Epidermal melanocyte (primary cell): Measurements from ENCODE around the gene ARFIP1.

ENCODE experiments used
- DNase-seq: peaks from one replicate; pipeline ENCODE4 v3.0.0; 2011; ENCODE audit warnings: low spot score; ENCODE audit not compliant: insufficient read length

ARFIP1 gene

DNA sequence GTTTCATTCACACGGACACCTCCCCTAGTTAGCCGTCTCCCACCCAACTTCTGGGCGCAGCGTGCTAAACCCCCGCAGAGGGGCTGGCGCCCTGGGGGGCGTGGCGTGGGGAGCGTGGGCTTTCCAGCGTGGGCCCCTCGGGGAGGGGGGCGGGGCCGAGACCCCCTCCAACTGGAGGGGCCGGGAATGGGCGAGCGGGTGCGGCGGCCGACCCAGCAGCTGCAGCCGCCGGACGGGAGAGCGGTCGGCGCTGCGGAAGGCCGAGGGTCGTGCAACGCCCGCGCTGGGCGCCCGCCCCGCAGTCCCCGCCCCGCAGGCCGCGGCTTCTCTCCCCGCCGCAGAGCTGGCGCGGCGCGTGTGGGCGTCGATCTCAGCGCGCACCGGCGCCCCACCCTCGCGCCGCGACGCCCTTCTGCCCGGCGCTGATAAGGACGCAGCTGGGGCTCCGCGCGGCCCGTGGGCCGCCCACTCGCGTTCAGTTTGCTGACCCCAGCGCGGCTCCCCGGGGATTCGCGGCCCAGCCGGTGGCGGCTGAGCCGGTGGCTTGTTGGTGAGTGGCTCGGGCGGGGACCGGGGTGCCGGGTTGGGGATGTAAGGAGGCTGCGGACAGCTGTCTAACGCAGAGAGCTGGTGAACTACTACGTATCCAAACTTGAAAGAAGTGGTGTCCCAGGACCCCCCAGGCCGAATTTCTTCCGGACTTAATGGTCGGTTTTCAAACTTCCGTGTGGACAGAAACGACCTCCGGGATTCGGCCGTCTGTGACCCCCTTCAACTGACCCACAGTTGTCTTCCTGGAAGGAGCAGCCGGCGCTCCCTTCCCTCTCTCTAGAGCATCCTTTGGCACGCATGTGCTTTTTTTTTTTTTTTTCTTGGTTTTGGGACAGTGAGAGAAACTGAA, 157.8 kb downstream of the ARFIP1 start:
- no peak for DNase-seq

DNA sequence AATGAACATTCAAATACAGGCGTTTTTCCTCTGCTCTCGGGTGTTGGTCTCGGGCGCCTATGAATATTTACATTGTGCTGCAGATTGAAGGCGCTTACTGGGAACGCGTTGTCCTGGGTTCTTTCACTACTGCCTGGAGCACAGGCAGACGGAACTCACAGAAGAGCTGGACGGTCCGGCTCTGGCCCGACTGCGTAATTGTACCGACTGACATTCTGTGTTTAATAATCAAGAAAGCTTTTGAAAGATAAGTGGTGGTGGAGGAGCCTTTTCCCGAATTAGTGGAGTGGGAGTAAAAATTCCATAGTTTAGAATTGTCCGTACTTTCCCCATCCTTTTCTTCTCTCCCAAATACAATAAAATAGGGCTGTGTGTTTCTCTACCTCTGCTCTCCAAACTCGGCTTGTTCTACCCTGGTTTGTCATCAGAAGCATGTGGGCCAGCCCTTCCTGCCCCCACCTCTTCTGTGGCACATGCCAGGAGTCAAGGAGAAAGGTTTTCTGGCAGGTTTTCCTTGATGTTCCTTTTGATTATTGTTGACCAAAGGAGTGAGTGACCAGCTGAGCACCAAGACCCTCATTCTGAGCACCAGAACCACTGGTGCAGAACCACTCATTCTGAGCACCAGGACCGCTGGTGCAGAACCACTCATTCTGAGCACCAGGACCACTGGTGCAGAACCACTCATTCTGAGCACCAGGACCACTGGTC, 158.6 kb downstream of the ARFIP1 start:
- DNase-seq: no peak

DNA sequence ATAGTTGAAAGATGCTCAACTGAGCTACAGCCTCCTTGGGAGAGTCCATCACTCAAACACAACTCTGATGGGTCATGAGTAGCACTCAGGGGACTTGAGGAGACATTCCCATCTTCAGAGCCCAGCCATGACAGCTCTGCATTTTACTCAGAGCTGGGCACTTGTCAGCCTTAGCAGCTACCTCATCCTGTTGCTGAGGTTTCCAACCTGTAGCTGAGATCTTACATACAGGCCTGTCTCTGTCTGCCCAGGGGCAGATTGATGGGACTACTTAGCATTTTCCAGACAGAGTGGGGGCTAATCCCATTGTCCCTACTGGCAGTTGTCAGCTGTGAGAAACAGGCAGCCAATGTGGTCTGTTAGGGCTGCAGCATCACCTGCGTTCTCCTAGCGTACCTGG, 159.9 kb downstream of the ARFIP1 start:
- no peak for DNase-seq

DNA sequence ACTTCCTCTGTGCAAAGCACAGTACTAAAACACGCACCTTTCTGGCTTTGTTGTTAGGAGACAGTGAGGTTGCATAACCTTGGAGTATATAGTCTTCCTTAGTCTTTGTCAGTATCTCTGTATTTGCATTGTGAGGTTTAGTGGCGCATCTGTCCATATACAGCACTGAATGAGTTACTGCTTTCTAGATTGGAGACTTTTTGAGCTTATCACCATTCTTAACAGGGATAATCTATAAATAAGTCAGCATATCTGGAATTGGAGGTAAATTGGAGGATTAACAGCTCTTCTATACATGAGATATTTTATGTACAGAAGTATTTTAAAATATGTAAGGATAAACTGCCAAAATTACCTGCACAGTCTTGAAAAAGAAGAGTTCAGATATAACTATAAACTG, 160.7 kb downstream of the ARFIP1 start:
- no peak for DNase-seq

DNA sequence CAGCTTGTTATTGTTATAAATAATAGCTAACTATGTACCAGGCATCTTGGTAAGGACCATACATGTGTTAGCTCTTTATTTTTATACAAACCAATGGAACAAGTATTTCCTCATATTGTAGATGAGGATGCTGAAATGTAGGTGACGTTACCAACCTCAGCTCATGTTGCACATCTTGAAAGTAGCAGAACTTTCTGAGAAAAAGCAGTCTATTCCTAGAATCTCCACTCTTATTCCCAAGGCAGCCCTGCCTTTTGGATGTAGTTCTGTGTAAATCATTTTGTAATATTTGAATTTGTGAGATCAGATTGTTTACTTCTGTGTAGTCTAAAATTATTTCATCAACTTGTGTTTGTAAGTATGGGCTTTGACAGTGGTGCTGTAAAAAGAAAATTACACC, 161.7 kb downstream of the ARFIP1 start:
- no peak for DNase-seq

DNA sequence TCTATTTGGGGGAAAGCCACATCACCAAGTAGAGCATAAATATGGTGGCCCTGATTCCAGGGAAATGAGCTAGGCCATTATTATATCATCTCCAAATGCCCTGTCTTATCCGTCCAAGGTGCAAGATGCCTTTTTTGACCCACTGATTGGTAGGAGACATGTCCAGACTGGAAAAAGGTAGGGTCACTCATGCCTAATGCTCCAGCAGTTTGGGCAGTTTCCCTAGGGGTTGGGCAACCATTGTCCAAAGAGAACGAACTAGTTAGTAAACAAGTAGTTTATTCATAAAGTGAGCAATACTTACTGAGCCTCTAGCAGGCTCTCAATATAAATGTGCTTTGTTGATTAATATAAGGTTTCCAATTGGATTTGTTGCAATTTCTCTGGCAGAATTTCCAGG, 162.6 kb downstream of the ARFIP1 start:
- no peak for DNase-seq

DNA sequence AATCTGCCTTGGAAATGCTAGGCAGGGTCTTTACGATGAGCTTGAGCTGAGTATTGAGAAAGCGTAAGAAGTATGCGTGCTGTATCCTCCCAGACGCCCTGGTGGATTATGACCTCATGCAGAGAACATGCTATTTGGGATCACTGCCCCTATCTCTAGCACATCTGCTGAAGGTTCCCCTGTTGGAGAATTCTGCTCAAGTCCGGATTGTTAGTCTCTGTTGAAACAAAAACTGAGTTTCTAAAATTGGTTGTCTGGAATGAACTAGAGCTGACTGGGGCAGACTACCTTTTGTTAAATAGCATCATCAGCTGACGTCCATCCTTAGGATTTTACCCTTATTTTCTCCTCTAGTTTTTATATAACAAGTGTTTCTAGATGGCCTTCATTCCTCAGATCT, 163.9 kb downstream of the ARFIP1 start:
- DNase-seq: no peak

DNA sequence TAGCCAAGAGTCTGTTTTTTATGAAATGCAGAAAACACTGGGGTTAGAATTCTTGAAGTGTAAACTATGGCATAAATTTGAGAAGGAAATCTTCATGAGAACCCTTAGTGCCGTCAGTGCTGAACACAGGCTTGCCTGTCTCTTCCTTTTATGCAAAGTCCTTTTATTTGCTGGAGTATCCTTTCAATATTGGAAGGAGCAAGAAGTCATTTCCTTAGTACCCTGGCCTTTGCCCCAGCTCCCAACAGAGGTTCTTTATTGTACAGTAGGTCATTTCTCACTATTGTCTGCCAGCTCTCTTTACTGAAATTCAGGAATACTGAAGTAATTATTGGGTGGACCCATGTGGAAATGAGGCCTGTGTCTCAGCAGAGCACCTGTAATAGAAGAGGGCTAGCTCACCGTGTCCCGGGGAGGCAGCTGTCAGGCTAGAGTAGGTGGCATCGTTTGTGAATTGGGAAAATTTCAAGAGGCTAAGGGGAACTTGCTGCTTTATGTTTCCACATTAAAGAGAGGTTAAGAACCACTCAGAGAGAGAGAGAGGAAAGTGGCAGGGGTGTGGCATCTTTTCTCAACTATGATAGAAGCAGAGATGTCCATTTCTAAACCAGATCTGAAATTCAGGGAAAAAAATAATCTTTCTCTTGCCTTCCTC, 165.0 kb downstream of the ARFIP1 start:
- DNase-seq: no peak

DNA sequence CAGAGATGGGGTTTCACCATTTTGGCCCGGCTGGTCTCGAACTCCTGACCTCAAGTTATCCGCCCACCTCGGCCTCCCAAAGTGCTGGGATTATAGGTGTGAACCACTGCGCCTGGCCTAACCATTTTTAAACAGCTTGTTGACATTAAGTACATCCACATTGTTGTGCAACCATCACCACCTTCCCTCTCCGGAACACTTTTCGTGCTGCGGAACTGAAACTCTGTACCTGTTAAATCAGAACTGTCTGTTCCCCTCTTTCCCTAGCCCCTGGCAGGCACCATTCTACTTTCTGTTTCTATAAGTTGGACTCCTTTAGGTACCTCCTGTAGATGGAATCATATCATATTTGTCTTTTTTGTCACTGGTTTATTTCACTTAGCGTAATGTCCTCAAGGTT, 165.9 kb downstream of the ARFIP1 start:
- no peak for DNase-seq

DNA sequence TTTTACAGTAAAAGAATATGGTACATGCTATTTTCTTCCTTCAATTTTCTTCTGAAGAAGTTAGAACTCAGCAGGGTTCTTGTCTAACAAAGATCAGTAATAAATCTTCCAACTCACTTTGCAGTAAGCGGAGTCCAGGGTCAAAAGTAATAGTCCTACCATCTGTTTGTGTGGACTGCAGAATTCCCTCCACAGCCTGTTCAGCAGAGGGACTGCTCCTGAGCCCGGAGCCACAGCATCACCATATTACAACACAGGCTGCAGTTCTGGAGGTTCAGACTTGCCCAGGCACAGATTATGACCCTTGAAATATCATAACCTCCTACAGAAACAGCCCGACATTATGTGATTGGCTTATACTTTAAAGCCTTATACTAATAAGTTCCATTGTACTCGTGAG, 166.7 kb downstream of the ARFIP1 start:
- no peak for DNase-seq

DNA sequence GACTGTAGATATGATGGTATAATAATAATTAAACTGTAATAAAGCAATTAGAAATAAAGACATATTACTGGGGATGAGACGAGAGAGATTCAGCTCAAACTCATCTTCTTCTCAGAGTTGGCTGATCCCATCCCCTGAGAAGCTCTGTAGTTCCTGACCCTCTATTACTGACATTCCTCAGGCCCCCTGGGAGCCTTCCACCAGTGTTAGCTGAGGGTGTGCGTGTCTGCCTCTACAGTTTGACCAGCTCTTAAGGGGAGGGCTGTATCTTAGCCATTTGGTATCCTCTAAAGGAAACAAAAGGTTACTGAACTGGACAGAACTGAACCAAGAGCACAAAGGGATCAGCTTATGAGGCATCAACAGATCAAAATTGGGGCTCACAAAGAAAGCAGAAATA, 167.6 kb downstream of the ARFIP1 start:
- DNase-seq: no peak

DNA sequence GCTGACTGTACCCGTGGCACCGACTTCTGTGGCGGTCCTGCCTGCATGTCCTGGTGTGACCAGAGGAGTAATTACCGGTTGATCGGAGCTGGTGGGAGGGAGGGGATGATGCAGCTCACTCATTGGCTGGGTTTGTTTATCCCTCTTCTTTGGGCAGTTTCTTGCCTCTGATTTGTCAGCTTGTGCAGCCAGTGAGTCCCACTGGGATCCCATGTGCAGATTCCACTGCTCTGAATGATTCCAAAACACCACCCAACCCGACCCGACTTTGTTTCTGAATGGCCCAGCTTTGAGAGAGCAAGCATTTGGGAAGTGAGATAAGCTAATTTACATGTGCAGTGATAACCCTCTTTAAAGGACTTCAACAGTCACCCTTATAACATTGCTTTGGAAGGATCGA, 170.2 kb downstream of the ARFIP1 start:
- no peak for DNase-seq

DNA sequence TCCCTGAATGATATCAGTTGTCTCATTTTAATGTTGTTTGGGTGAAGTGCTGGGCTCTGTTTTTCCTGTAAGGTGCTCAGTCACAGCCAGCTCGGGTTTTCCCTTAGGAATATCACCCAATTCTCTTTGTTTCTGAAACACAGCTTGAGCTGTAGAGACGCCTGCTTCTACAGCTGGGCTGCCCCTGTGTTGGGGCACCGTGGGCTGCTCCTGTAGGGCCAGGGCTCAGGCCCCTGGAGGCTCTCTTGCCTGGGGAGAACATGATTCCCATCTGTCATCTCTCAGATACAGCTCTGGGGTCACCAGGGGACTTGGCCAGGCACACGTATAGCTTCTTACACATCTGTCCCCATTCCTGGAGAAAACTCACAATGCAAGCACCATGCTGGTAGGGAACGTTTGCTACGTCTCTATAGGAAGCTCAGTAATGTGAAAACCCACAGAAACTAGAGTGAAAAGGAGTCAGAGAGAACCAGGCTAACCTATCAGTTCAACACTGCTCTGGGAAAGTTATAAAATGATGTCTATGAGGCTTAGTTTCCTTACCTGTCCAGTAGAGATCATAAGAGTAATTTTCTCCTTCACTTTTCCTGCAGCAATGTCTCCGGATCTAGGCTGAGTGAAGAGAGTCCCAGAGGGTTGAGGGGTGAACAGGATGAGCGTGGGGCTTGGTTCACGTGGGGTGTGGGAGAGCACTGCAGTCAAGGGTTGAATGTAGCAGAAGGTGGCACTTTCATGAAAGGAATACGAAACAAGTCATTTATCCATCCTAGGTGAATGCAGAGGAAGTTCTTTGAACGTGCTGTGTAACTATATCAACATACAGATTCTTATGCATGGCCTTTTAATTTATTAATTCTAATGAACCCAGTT, 170.9 kb downstream of the ARFIP1 start:
- no peak for DNase-seq

DNA sequence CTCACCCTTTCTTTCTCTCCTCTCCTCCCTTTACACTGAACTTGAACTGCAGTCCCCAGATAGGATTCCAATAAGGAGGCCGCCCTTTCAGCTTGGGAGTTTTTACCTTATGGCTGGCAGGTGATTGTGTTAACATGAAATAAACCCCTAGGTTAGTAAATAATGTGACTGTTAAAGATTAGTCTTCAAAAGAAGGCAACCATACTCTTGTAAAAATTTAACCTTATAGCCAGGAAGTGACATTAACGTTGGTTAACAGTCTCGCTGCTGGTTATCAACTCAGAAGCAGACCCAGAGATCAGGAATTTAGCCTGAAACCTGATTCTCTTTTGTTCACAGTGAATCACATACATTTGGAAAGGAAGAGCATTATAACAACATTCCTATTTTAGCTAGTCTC, 171.6 kb downstream of the ARFIP1 start:
- DNase-seq: no peak

DNA sequence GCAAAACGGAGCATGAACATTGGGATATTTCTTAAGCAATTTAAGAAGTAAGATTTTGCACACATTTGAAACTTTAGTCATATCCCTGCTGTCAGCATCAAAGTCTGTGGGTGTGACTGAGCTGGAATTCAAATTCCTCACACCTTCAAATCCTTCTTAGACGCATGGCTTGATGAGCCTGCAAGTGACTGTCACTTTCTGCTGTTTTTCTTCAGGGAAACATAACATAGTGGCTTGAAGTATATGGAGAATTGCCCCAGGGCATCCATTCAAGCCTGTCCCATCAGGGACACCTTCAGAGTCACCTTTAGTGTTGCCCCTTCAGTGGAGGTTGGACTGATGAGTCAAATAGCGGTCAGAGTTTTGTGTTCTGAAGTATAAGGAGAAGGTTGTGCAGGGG, 173.8 kb downstream of the ARFIP1 start:
- no peak for DNase-seq

DNA sequence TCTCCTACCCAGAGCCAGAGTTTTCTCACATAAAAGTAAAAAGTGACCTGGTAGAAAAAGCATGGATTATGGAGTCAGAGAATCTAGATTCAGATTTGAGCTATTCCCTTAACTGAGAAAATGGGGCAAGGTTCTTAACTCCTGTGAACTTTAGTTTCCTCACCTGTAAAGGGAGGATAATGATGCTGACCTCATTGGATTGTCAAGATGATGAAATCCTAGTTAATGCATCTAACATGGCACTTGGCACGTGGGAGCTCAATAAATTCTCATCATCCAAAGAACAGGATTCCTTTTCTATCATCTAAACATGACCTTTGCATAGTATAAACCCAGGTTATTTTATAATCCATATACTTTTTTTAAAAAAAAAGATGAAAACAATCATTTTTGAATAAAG, 175.0 kb downstream of the ARFIP1 start:
- DNase-seq: no peak

DNA sequence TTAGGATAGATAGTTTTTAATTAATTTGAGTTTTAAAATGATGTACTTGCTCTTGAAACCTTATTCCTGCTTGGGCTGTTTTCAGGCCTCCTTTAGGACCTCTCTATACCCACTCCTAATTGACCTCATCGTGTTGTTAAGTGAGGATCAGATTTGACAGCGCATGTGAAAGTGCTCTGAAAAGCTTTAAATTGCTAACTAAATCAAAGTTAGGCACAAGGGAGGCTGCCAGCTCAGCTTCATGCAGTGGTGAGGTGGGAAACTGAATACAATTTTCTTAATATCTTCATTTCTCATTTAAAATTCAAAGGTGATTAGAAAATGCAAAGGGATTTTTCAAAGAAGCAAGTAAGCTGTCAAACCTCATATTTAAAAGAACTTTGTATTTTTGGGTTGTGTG, 176.4 kb downstream of the ARFIP1 start:
- DNase-seq: no peak

DNA sequence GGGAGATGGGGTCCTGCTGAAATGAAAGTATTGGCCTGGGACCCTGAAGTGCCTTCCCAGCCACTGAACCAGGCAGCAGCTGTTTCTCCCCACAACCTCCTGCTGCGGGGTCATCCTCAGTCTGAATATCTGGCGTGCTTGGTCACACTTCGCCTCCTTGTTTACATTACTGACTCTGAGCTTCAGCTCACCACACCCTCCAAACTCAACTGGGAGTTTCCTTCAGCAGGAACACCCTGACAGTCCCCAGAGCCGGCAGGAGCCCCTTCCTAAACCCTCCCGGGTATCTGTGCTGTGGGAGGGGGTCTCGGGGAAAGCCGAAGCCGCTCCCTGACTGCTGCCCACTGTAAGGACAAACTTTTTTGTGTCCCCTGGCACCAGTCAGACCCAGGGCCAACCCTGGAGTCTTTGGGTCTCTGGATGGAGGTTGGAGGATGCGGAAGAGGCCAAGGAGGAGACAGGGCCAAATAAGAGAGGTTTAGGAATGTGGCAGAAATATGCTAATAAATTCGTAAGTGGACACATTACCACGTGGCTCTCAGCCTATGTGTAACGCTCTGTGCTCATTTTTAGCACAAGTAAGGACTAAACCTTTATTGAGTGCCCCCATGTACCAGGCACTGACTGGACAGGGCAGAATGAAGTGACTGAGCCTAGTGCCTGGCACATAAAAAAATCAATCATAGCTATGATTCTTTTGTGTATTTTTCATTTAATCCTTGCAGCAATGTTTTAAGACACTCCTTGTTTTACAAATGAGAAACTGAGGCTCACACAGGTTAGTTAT, 177.1 kb downstream of the ARFIP1 start:
- no peak for DNase-seq

DNA sequence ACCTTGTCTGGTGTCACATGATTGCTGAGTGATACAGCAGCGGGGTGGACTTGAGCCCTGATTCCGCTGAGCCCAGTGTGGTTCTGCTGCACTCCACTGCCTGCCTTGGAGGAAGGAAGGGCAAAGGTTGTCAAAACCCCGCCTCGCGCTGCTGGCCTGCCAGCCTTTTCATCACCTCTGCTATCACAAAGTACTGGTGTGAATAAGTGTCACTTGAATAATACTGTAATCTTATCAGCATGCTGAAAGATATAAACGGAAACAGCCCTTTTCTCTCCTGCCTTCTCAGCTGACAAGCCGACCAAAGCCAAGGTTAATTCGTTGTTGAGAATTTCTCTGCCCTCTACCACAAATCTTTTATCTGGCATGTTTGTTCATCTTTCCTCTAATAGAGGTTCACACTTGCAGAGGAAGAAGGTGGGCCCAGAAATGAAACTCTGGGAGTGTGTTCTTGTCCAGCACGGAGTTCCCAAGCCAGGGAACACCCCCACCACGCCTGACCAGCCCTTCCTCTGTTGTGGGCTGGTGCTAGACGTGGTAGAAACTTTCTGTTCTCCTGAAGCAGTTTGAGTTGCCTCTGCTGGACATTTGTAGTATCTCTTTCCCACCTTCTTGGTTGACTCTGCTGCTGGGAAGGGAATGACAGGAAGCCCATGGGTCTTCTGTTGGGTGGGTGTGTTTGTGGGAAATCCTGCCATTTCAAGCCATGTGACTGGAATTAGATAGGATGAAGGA, 177.8 kb downstream of the ARFIP1 start:
- DNase-seq: no peak

DNA sequence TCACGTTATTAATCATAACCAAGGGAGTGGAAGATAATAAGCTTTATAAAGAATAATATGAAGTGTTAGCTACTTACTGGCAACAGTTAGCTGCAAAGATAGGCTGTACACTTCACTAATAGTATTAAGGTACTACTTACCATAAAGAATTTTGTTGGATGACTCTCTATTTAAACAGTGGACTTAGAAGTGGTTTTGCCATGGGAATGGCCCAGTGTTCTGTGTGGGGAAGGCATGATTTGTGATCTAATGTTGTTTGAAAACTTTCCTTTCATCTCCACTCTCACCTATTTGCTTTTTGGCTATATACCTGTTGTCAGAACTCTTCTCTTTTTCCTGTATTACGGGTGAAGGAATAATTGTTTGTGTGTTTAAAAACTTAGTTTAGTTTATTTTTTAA, 179.3 kb downstream of the ARFIP1 start:
- DNase-seq: no peak
